IMR-90 (cell line): ENCODE data around the gene RILPL2. TPM values are rescaled to one million over a fixed set of nuclear protein-coding genes. Genes with fewer than 3 reads are reported as not detected.

Source experiments
- ATAC-seq: fragments of 200-7000 bp; cut with Tn5 transposase; 2 replicates; pipeline ENCODE4 v1.9.1; 2020; ENCODE audit warnings: low read depth, mild to moderate bottlenecking, moderate library complexity
- BruUV-seq: library from RNA; stranded (reverse); fragments of 400-500 nt; replicated peaks from 2 replicates; lab custom pipeline; 2021; lab: Mats Ljungman, UMichigan
- CTCF ChIA-PET: fragments of 300-600 bp; formaldehyde crosslinking; extraction: SDS; loops from one replicate; lab custom pipeline; 2021; ENCODE audit warnings: antibody characterized with exemption; lab: Yijun Ruan, JAX
- POLR2A ChIA-PET: fragments of 300-600 bp; sonication (Branson Sonifier 250); formaldehyde crosslinking; loops from one replicate; lab custom pipeline; 2022; ENCODE audit warnings: antibody characterized with exemption; ENCODE audit not compliant: unreplicated experiment; lab: Charles Lee
- DNase-seq: peaks from one replicate; pipeline ENCODE4 v3.0.0; 2013
- H2AFZ ChIP-seq: replicated peaks from 2 replicates; pipeline ENCODE3; 2013; ENCODE audit warnings: low read length, mild to moderate bottlenecking; ENCODE audit not compliant: poor library complexity
- H2AK5ac ChIP-seq: 2 replicates; pipeline ENCODE4 v1.6.1; 2013; ENCODE audit warnings: low read depth, low read length, inconsistent platforms
- H2AK9ac ChIP-seq: replicated peaks from 2 replicates; pipeline ENCODE3; 2013; ENCODE audit warnings: mild to moderate bottlenecking, low read depth, low read length, moderate library complexity; ENCODE audit not compliant: poor library complexity
- H2BK120ac ChIP-seq: 2 replicates; pipeline ENCODE4 v1.6.1; 2013; ENCODE audit warnings: low read depth, low read length, inconsistent platforms
- H2BK15ac ChIP-seq: 3 replicates; pipeline ENCODE4 v1.6.1; 2013; ENCODE audit warnings: low read depth, low read length, inconsistent platforms
- H2BK20ac ChIP-seq: 2 replicates; pipeline ENCODE4 v1.6.1; 2013; ENCODE audit warnings: low read depth, mild to moderate bottlenecking, inconsistent platforms, low read length, moderate library complexity
- H2BK5ac ChIP-seq: 2 replicates; pipeline ENCODE4 v1.6.1; 2013; ENCODE audit warnings: mild to moderate bottlenecking, low read depth, low read length, inconsistent platforms; ENCODE audit not compliant: poor library complexity, severe bottlenecking
- H3K14ac ChIP-seq: replicated peaks from 2 replicates; pipeline ENCODE4 v1.6.1; 2013; ENCODE audit warnings: low read depth, low read length, inconsistent platforms
- H3K18ac ChIP-seq: 2 replicates; pipeline ENCODE4 v1.6.1; 2013; ENCODE audit warnings: low read depth, low read length, control low read depth
- H3K23ac ChIP-seq: 2 replicates; pipeline ENCODE4 v1.6.1; 2013; ENCODE audit warnings: low read depth, low read length, inconsistent platforms
- H3K27ac ChIP-seq: 2 replicates; pipeline ENCODE4 v1.5.1; 2013; ENCODE audit warnings: mild to moderate bottlenecking, control low read depth, low read length; ENCODE audit not compliant: insufficient read depth
- H3K27me3 ChIP-seq: 2 replicates; pipeline ENCODE4 v1.6.1; 2013; ENCODE audit warnings: low read length; ENCODE audit not compliant: control insufficient read depth, insufficient read depth
- H3K36me3 ChIP-seq: 2 replicates; pipeline ENCODE4 v1.6.1; 2013; ENCODE audit warnings: low read length, mixed read lengths; ENCODE audit not compliant: control insufficient read depth, insufficient read depth
- H3K4ac ChIP-seq: 2 replicates; pipeline ENCODE4 v1.6.1; 2013; ENCODE audit warnings: low read depth, low read length, inconsistent platforms
- H3K4me1 ChIP-seq: 2 replicates; pipeline ENCODE4 v1.6.1; 2013; ENCODE audit warnings: low read length, mixed read lengths; ENCODE audit not compliant: control insufficient read depth, insufficient read depth
- H3K4me2 ChIP-seq: 2 replicates; pipeline ENCODE4 v1.6.1; 2013; ENCODE audit warnings: low read depth, mild to moderate bottlenecking, control low read depth, low read length, moderate library complexity
- H3K4me3 ChIP-seq: 2 replicates; pipeline ENCODE4 v1.5.1; 2013; ENCODE audit warnings: low read depth, mild to moderate bottlenecking, control low read depth, low read length, moderate library complexity; ENCODE audit not compliant: insufficient read depth
- H3K56ac ChIP-seq: 2 replicates; pipeline ENCODE4 v1.6.1; 2013; ENCODE audit warnings: low read length, inconsistent platforms; ENCODE audit not compliant: insufficient read depth; ENCODE audit errors: extremely low read depth
- H3K79me1 ChIP-seq, 2 experiments: 2 replicates each; pipeline ENCODE4 v1.6.1; 2013; ENCODE audit warnings: low read length in 2 of 2, inconsistent platforms in 1 of 2, low read depth in 1 of 2
- H3K9ac ChIP-seq: 2 replicates; pipeline ENCODE4 v1.6.1; 2013; ENCODE audit warnings: low read depth, low read length, control low read depth
- H3K9me1 ChIP-seq: 2 replicates; pipeline ENCODE4 v1.6.1; 2013; ENCODE audit warnings: low read length, inconsistent platforms; ENCODE audit not compliant: insufficient read depth
- H3K9me3 ChIP-seq: 2 replicates; pipeline ENCODE4 v1.6.1; 2013; ENCODE audit warnings: low read length; ENCODE audit not compliant: control insufficient read depth, insufficient read depth
- H4K20me1 ChIP-seq: 2 replicates; pipeline ENCODE4 v1.6.1; 2013; ENCODE audit warnings: low read length, inconsistent platforms; ENCODE audit not compliant: insufficient read depth
- H4K5ac ChIP-seq: 2 replicates; pipeline ENCODE4 v1.6.1; 2013; ENCODE audit warnings: mild to moderate bottlenecking, low read depth, low read length, control low read depth
- H4K8ac ChIP-seq, 2 experiments: 2 replicates each; pipeline ENCODE4 v1.6.1; 2013; ENCODE audit warnings: low read depth in 2 of 2, low read length in 2 of 2, control low read depth in 1 of 2, inconsistent platforms in 1 of 2
- H4K91ac ChIP-seq: 2 replicates; pipeline ENCODE4 v1.6.1; 2013; ENCODE audit warnings: low read depth, low read length, inconsistent platforms; ENCODE audit not compliant: insufficient read depth
- BHLHE40 ChIP-seq: fragments of 150-350 bp; IDR thresholded peaks from 2 replicates; pipeline ENCODE4 v1.6.1; 2016; ENCODE audit warnings: mild to moderate bottlenecking, low read depth, low read length
- CEBPB ChIP-seq: IDR thresholded peaks from 2 replicates; pipeline ENCODE4 v1.6.1; 2012; ENCODE audit warnings: low read depth, low read length, improper control_type of control experiment
- CHD1 ChIP-seq: IDR thresholded peaks from 2 replicates; pipeline ENCODE4 v1.6.1; 2012; ENCODE audit warnings: low read depth, low read length, improper control_type of control experiment
- CTCF ChIP-seq: conservative IDR thresholded peaks from 2 replicates; pipeline ENCODE4 v1.5.1; 2012; ENCODE audit warnings: mild to moderate bottlenecking, low read depth, low read length, improper control_type of control experiment
- ELK1 ChIP-seq: fragments of 150-350 bp; IDR thresholded peaks from 2 replicates; pipeline ENCODE4 v1.6.1; 2016; ENCODE audit warnings: low read depth, mild to moderate bottlenecking, low read length, moderate library complexity, borderline replicate concordance
- FOS ChIP-seq: fragments of 150-350 bp; IDR thresholded peaks from 2 replicates; pipeline ENCODE4 v1.6.1; 2016; ENCODE audit warnings: low read depth, low read length
- MAFK ChIP-seq: IDR thresholded peaks from 2 replicates; pipeline ENCODE4 v1.6.1; 2012; ENCODE audit warnings: low read depth, low read length, improper control_type of control experiment
- MAZ ChIP-seq: IDR thresholded peaks from 2 replicates; pipeline ENCODE4 v1.6.1; 2012; ENCODE audit warnings: low read depth, mild to moderate bottlenecking, low read length, improper control_type of control experiment, moderate library complexity, borderline replicate concordance
- MXI1 ChIP-seq: IDR thresholded peaks from 2 replicates; pipeline ENCODE4 v1.6.1; 2012; ENCODE audit warnings: low read depth, mild to moderate bottlenecking, low read length, moderate library complexity, borderline replicate concordance
- NFE2L2 ChIP-seq: fragments of 150-350 bp; IDR thresholded peaks from 2 replicates; pipeline ENCODE4 v1.6.1; 2016; ENCODE audit warnings: low read depth, mild to moderate bottlenecking, low read length
- POLR2A ChIP-seq: IDR thresholded peaks from 2 replicates; pipeline ENCODE4 v1.6.1; 2012; ENCODE audit warnings: mild to moderate bottlenecking, low read depth, low read length
- RAD21 ChIP-seq: IDR thresholded peaks from 2 replicates; pipeline ENCODE4 v1.6.1; 2012; ENCODE audit warnings: low read length, improper control_type of control experiment
- RCOR1 ChIP-seq: IDR thresholded peaks from 2 replicates; pipeline ENCODE4 v1.6.1; 2012; ENCODE audit warnings: mild to moderate bottlenecking, low read length, improper control_type of control experiment; ENCODE audit not compliant: insufficient replicate concordance
- RFX5 ChIP-seq: IDR thresholded peaks from 2 replicates; pipeline ENCODE4 v1.8.0; 2012; ENCODE audit warnings: low read depth, mild to moderate bottlenecking, low read length, moderate library complexity
- SMC3 ChIP-seq: fragments of 150-350 bp; IDR thresholded peaks from 2 replicates; pipeline ENCODE4 v1.6.1; 2016; ENCODE audit warnings: low read depth, mild to moderate bottlenecking, antibody characterized with exemption, low read length, moderate library complexity
- USF2 ChIP-seq: fragments of 150-350 bp; IDR thresholded peaks from 2 replicates; pipeline ENCODE4 v1.6.1; 2017; ENCODE audit warnings: mild to moderate bottlenecking, antibody characterized with exemption, low read length, low read depth
- WGBS, 2 experiments: methylation state at CpG; one replicate each; pipeline versions ENCODE4 v1.1.5 to v1.1.7; 2013; ENCODE audit warnings: missing lambda C conversion rate in 2 of 2; ENCODE audit not compliant: insufficient read length in 1 of 2; ENCODE audit errors: extremely low coverage in 2 of 2; 5-methylcytosine and 5-hydroxymethylcytosine counted together
- dilution Hi-C: fragments of 300-500 bp; cut with HindIII; formaldehyde crosslinking; loops from one replicate; pipeline ENCODE4 v1.14.3; 2018; ENCODE audit warnings: low sequenced_read_pairs; ENCODE audit not compliant: unreplicated experiment
- in situ Hi-C: fragments of 300-500 bp; cut with MboI; formaldehyde crosslinking; loops from 3 replicates; pipeline ENCODE4 v1.14.3; 2019; ENCODE audit warnings: low sequenced_read_pairs, inconsistent platforms, mixed read lengths
- intact Hi-C: fragments of 100-400 bp; cut with micrococcal nuclease; formaldehyde crosslinking; loops from 2 replicates; pipeline ENCODE4 v1.10.0; 2022
- polyA plus RNA-seq, 3 experiments: library from polyadenylated mRNA; depleted of rRNA; stranded (reverse); fragments of >200 nt; gene quantifications; 2 replicates each; pipeline ENCODE4 v1.2.3, GENCODE V29; 2012; ENCODE audit warnings: low replicate concordance in 1 of 3
- total RNA-seq: library from RNA; depleted of rRNA; stranded (reverse); fragments of >200 nt; gene quantifications from 2 replicates; pipeline ENCODE4 v1.2.3, GENCODE V29; 2012

Gene RILPL2
- total and polyA plus RNA-seq, 2 of the 4 experiments (the other 2 are of a cell fraction) = 1.8 to 2.2 TPM

GRCh38 chr12:123433615-123434014 lies 2.9 kb downstream of the RILPL2 start:
- BruUV-seq = no TSS peak
- in situ Hi-C loops = no loop called here
- TF ChIP-seq CEBPB = no peak
- no peak for TF ChIP-seq MXI1
- TF ChIP-seq MAFK = no peak
- TF ChIP-seq CTCF = no peak
- TF ChIP-seq USF2 = no peak
- TF ChIP-seq MAZ = no peak
- TF ChIP-seq FOS = no peak
- no peak for TF ChIP-seq RCOR1
- TF ChIP-seq POLR2A = no peak
- no peak for TF ChIP-seq BHLHE40
- TF ChIP-seq CHD1 = no peak
- no peak for TF ChIP-seq SMC3
- TF ChIP-seq RAD21 = no peak
- no peak for TF ChIP-seq NFE2L2
- TF ChIP-seq ELK1 = no peak
- TF ChIP-seq RFX5 = no peak
- Histone ChIP-seq H3K14ac (no peak overlapping the region), H2AK9ac (no peak overlapping the region), H3K9me3 (no peaks in the 10 kb centered on the region), H2BK15ac (no peak overlapping the region), H2AK5ac (no peak overlapping the region), H3K79me1 (peaks cover 8 to 22% of the 10 kb centered on the region in 2 experiments; a peak in 3 of 4 replicates), H2BK20ac (no peak overlapping the region), H3K4me3 (no peak overlapping the region), H3K4ac (no peak overlapping the region), H4K8ac (no peak overlapping the region), H4K20me1 (no peaks in the 10 kb centered on the region), H3K4me2 (no peak overlapping the region), H3K18ac (no peak overlapping the region), H3K27ac (no peak overlapping the region), H3K36me3 (peaks cover 5% of the 10 kb centered on the region), H2BK5ac (no peak overlapping the region), H3K9ac (no peak overlapping the region), H3K27me3 (no peaks in the 10 kb centered on the region), H3K4me1 (peaks cover 4% of the 10 kb centered on the region; the same call in 1 of the 2 replicates), H2BK120ac (no peak overlapping the region), H4K91ac (no peak overlapping the region), H4K5ac (no peak overlapping the region), H3K56ac (no peak overlapping the region), H3K23ac (no peak overlapping the region), H3K9me1 (peaks cover 7% of the 10 kb centered on the region), H2AFZ (no peak overlapping the region)
- CTCF ChIA-PET = no interaction called here
- no CpG with 5 or more reads among the region's 6 CpGs for WGBS, 2 experiments
- intact Hi-C loops = loop anchor here (5.0 kb wide), 1 partner anchor 41 kb away; no protein-coding TSS in a partner anchor
- no peak for ATAC-seq
- DNase-seq = no peak
- dilution Hi-C loops = no loop called here
- POLR2A ChIA-PET = interaction anchor here (0.5 to 1.1 kb wide), 2 partner anchors 13 to 25 kb away, joined by 5 to 20 read pairs; no protein-coding TSS in a partner anchor
